Measurements from ENCODE around the gene NXPE3.

The NXPE3 gene

DNA sequence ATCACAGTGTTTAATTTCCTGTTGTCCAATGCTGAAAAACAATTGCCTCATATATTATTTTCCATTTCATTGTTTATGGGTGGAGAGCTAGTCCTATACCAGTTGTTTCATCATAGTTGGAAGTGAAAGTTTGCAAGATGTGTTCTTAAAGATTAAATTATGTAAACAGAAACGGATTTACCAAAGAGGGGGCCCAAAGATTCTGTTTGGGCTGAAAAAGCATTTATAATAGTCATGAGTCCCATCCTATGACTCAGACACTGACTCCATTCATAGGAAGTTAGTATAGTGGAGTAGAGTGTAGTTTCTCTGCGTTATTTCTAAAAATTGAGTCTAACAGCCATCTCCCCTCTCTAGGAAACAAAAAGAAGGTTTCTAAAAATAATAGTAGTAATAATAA, 94.6 kb downstream of the NXPE3 start:
- Mint-ChIP-seq H3K27me3 (ENCODE audit: low read depth) (peaks cover 4% of the 10 kb centered on the region), H3K36me3 (ENCODE audit: low read depth) (no peaks in the 10 kb centered on the region), H3K4me1 (no peaks in the 10 kb centered on the region), H3K9me3 (peaks cover 2% of the 10 kb centered on the region), H3K27ac (no peak overlapping the region), H3K4me3 (no peak overlapping the region)
- no peak for TF ChIP-seq CTCF (IDR thresholded peaks at IDR 0.05; ENCODE audit: unreplicated experiment in 3 of 3)

GRCh38 chr3:101876142-101876541, 97.1 kb downstream of the NXPE3 start:
- H3K4me3 Mint-ChIP-seq, result no peak overlapping the region
- peaks cover 4% of the 10 kb centered on the region for H3K27me3 Mint-ChIP-seq (ENCODE audit: low read depth)
- H3K9me3 Mint-ChIP-seq, result peaks cover 2% of the 10 kb centered on the region
- no peak for TF ChIP-seq CTCF (IDR thresholded peaks at IDR 0.05; ENCODE audit: unreplicated experiment in 3 of 3)
- H3K27ac Mint-ChIP-seq, result no peak overlapping the region
- H3K4me1 Mint-ChIP-seq, result no peaks in the 10 kb centered on the region
- no peaks in the 10 kb centered on the region for H3K36me3 Mint-ChIP-seq (ENCODE audit: low read depth)

Data from nephron (organoid).